ENCODE data around the gene UBASH3B.
A peak's percentile ranks its signal among the peaks of the same experiment; 100 is the strongest.
"Not testable (repeated sequence)": the region's sequence is repeated elsewhere in the genome, so short reads cannot be mapped to it uniquely, and the experiment has no call there.

Gene UBASH3B

GRCh38 chr11:122851366-122851966 lies 195.9 kb downstream of the UBASH3B start:
- no peak for DNase-seq (ENCODE audit: low spot score)

- no peak for DNase-seq (ENCODE audit: low spot score)
Observed at GRCh38 chr11:122852074-122852795, 196.7 kb downstream of the UBASH3B start.

DNA sequence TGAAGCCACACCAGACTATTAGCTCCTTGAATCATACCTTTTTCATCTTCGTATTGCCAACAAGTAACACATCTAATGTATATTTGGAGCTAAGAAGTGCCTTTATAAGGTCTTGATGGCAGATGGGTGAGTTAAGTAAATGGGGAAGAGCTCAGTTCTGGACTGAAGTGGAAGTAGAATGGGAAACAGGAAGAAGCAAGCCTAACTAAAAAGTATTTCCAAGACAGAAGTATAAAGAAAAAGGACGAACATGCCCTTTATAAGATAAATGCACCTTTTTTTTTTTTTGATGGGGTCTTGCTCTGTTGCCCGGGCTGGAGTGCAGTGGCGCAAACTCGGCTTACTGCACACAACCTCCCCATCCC lies 197.3 kb downstream of the UBASH3B start:
- DNase-seq (ENCODE audit: low spot score): no peak

DNA sequence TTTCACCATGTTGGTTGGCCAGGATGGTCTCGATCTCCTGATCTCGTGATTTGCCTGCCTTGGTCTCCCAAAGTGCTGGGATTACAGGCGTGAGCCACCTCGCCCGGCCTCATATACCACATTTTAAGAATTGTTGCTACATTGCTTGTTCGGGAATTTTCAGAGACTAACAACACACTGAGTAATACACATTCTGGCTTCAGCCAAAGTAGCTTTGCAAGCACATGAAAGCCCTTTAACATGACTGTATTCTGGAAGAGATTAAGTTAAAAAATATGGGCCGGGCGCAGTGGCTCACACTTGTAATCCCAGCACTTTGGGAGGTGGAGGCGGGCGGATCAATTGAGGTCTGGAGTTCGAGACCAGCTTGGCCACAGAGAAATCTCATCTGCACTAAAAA lies 197.7 kb downstream of the UBASH3B start:
- DNase-seq (ENCODE audit: low spot score): no peak

GRCh38 chr11:122853971-122854446 lies 198.5 kb downstream of the UBASH3B start:
- peak; percentile 84 for DNase-seq (ENCODE audit: low spot score)

DNA sequence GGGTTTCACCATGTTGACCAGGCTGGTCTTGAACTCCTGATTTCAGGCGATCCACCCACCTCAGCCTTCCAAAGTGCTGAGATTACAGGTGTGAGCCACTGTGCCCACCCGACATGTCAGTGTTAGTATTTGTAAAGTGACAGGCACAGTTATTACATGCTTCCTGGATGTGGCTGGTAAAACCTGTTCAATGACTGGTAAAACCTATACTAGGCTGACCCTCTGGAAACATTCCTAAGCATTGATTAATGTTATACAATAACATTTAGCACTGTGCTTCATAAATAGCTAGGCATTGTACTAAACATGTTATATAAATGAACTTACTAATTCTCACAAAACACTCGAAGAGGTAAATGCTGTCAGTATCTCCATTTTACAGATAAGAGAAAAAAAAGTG lies 206.1 kb downstream of the UBASH3B start:
- DNase-seq (ENCODE audit: low spot score): no peak

DNA sequence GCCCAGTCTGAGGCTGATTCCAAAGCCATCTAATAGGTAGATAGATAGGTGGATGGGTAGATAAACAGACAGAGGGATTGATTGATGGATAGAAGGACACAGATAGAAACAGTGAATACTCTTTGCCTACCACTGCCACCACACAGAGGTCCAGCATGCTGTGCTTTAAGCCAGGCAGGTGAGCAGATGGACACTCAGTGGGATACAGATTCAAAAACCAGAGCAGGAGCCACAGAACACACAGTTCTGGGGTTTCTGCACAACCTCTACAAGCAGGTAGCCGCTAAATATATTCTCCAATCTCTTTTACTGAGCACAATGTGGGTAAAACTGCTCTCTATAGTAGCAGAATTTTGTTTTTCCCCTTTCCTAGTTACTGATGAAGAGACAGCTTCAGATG lies 206.6 kb downstream of the UBASH3B start:
- DNase-seq (ENCODE audit: low spot score): no peak

GRCh38 chr11:122863154-122863553 lies 207.6 kb downstream of the UBASH3B start:
- not testable (repeated sequence) for DNase-seq (ENCODE audit: low spot score)

- DNase-seq (ENCODE audit: low spot score): no peak
Observed at GRCh38 chr11:122863704-122864326, 208.3 kb downstream of the UBASH3B start.

Data from pons (tissue), 1 donor.